Testis (tissue), 2 donors: ENCODE measurements around the gene PLEKHN1.

Experiments used
- CTCF ChIP-seq, 3 experiments: fragments of 450-650 bp in 2 of 3; fragments of 200-600 bp in 1 of 3; sonication (generic) in 1 of 3; IDR thresholded peaks; one replicate each; pipeline ENCODE4 v1.5.1; 2016 to 2019; ENCODE audit warnings: antibody characterized with exemption in 3 of 3, mild to moderate bottlenecking in 2 of 3, moderate library complexity in 1 of 3
- POLR2A ChIP-seq: fragments of 450-650 bp; IDR thresholded peaks from one replicate; pipeline ENCODE4 v1.6.1; 2017; ENCODE audit warnings: antibody characterized with exemption, mild to moderate bottlenecking, moderate library complexity

- no peak for TF ChIP-seq CTCF (IDR thresholded peaks at IDR 0.05)
- no peak for TF ChIP-seq POLR2A
These were observed 16.0 kb upstream of the PLEKHN1 start for GRCh38 chr1:950268-950667.
